Measurements from ENCODE around the gene ATP8A2. TPM values are rescaled to one million over a fixed set of nuclear protein-coding genes. Genes with fewer than 3 reads are reported as not detected.

ATP8A2 gene
- total RNA-seq, 6 donors from 2014 or later = 0.55 to 1.5 (median 0.87) TPM

DNA sequence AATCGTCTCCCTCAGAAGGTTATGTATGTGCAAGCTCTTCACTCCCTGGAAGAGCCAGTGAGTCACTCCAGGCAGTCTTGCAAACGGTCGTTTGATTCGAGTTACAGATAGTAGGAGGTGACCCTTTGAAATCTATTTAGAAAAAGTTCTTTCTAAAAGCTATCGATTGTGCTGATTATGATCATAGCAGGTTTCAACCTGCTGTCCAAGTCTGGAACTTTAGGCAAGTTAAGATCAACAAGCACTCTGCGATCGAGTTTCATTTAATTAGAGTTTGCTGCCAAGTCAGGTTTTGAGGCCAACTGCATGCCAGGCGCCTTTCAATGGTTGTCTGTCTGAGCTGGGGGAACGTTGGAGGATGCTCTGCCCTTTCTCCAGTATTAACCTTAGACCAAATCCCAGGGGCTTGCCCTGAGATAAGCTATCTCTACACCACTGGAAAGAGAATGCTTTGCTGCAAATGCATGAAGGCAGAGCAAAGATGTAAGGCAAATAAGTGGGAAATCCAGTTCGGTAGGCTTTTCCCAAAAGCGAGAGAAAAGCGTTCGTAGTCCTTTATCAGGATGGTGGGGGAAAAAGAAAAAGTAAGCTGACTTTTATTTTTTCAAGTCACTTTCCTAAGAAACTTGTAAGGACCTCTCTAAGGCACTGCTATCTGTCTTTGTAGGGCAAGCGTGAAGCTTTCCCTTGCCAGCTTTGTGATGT, 287.5 kb downstream of the ATP8A2 start:
- Histone ChIP-seq H3K27me3 (no peaks in the 10 kb centered on the region), H3K9me3 (no peaks in the 10 kb centered on the region), H3K4me1 (no peaks in the 10 kb centered on the region), H3K4me3 (no peak overlapping the region), H3K36me3 (no peaks in the 10 kb centered on the region), H3K27ac (no peak overlapping the region)
- TF ChIP-seq POLR2AphosphoS5 (IDR thresholded peaks at IDR 0.05) = no peak
- TF ChIP-seq, protein P1, sequence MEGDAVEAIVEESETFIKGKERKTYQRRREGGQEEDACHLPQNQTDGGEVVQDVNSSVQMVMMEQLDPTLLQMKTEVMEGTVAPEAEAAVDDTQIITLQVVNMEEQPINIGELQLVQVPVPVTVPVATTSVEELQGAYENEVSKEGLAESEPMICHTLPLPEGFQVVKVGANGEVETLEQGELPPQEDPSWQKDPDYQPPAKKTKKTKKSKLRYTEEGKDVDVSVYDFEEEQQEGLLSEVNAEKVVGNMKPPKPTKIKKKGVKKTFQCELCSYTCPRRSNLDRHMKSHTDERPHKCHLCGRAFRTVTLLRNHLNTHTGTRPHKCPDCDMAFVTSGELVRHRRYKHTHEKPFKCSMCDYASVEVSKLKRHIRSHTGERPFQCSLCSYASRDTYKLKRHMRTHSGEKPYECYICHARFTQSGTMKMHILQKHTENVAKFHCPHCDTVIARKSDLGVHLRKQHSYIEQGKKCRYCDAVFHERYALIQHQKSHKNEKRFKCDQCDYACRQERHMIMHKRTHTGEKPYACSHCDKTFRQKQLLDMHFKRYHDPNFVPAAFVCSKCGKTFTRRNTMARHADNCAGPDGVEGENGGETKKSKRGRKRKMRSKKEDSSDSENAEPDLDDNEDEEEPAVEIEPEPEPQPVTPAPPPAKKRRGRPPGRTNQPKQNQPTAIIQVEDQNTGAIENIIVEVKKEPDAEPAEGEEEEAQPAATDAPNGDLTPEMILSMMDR (IDR thresholded peaks at IDR 0.05) = no peak
- no peak for TF ChIP-seq POLR2A (IDR thresholded peaks at IDR 0.05)
- no peak for TF ChIP-seq EP300 (IDR thresholded peaks at IDR 0.05)
- DNase-seq (no peak), ATAC-seq (ENCODE audit: low FRiP score in 2 of 2) (no peak)
- 51 to 54% methylated on average over 14 of the region's 14 CpGs for WGBS, 2 donors

DNA sequence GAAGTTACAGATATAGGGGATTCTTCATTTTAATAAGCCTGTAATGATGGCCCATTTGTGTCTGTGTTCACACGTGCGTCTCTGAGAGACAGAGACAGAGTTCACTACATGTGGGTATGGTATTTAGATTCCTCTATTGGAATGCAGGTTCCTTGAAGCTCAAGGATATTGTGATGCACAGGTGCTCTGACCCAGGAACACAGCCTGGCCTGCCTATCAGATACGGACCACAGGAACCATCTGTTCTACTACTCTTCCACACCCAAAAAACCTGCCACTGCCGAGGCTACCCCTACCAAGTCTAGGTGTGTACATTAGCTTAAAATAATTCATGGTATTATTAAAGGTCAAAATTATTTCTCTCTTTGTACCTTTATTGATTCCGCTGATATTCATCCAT, 289.2 kb downstream of the ATP8A2 start:
- Histone ChIP-seq H3K27me3 (no peaks in the 10 kb centered on the region), H3K4me1 (no peaks in the 10 kb centered on the region), H3K9me3 (no peaks in the 10 kb centered on the region), H3K36me3 (no peaks in the 10 kb centered on the region), H3K4me3 (no peak overlapping the region), H3K27ac (no peak overlapping the region)
- WGBS, 2 donors = 83 to 86% methylated on average over 5 of the region's 5 CpGs
- TF ChIP-seq EP300 (IDR thresholded peaks at IDR 0.05) (no peak), POLR2AphosphoS5 (IDR thresholded peaks at IDR 0.05) (no peak), POLR2A (IDR thresholded peaks at IDR 0.05) (no peak)
- TF ChIP-seq, protein P1 (IDR thresholded peaks at IDR 0.05) = no peak
- ATAC-seq (ENCODE audit: low FRiP score in 2 of 2) (no peak), DNase-seq (no peak)

DNA sequence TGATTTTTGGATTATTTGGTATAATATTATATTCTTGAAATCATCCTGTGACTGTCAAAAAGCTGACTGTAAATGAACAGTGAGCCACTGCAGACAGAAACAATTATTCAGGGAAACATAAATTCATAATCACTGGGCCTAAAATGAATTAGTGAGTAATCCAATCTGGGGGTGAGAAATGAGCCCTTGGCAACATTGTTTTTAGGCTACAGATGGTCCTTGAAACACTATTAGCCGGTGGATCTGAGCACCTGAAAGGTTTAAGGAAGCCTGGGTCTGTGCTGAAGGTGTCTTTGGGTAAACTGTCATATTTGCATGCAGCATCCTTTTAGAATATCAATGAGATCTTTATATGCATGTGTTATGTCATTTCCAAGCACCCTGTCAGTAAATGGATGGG, 290.7 kb downstream of the ATP8A2 start:
- no peaks in the 10 kb centered on the region for H3K27me3 ChIP-seq
- H3K4me3 ChIP-seq = no peak overlapping the region
- DNase-seq (no peak), ATAC-seq (ENCODE audit: low FRiP score in 2 of 2) (no peak)
- no peaks in the 10 kb centered on the region for H3K9me3 ChIP-seq
- H3K4me1 ChIP-seq = no peaks in the 10 kb centered on the region
- H3K36me3 ChIP-seq = no peaks in the 10 kb centered on the region
- 75 to 89% methylated on average over 1 of the region's 1 CpG for WGBS, 2 donors
- H3K27ac ChIP-seq = no peak overlapping the region
- TF ChIP-seq POLR2A (IDR thresholded peaks at IDR 0.05) = no peak

DNA sequence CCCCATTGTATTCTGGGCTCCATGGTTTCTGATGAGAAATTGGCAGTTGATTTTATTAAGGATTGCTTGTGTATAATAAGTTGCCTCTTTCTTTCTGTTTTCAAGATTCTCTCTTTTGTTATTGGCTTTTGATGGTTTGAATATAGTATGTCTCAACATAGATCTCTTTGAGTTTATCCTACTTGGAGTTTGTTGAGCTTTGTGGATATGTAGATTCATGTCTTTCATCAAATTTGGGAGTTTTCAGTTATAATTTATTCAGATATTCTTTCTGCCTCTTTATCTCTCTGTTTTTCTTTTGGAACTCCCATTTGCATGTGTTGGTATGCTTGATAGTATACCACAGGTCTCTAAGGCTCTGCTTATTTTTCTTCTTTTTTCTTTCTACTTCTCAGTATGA, 296.6 kb downstream of the ATP8A2 start:
- H3K27me3 ChIP-seq = no peaks in the 10 kb centered on the region
- no peak for TF ChIP-seq POLR2A (IDR thresholded peaks at IDR 0.05)
- TF ChIP-seq POLR2AphosphoS5 (IDR thresholded peaks at IDR 0.05) = no peak
- peaks cover 0 to 6% (median 2%) of the 10 kb centered on the region in 4 donors for H3K9me3 ChIP-seq
- ATAC-seq (ENCODE audit: low FRiP score in 2 of 2) = no peak
- no peak for DNase-seq
- H3K4me3 ChIP-seq = no peak overlapping the region
- H3K4me1 ChIP-seq = no peaks in the 10 kb centered on the region
- H3K36me3 ChIP-seq = no peaks in the 10 kb centered on the region
- H3K27ac ChIP-seq = no peak overlapping the region

DNA sequence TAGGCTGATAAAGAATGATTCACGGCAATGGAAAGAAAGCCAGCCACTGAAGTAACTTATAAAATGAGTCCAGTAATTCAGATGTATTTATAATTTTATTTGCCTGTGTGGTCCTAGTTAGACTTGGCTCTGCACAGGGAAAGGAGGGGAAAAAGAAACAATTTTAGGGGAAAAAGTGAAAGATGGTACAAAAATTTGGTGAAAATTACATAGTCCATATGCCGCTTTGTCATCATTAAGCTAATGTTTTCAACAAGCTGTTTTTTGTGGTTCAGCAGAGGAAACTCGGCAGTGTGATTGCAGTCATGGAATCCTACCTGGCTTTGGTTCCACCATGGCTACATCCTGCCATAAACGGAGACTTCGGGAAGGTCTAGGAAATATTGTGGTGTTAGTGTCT, 301.9 kb downstream of the ATP8A2 start:
- ATAC-seq (ENCODE audit: low FRiP score in 2 of 2) = no peak
- DNase-seq = no peak

More for the DNA sequence above, 301.9 kb downstream of the ATP8A2 start:
- Histone ChIP-seq H3K27ac (no peak overlapping the region), H3K4me3 (no peak overlapping the region), H3K36me3 (no peaks in the 10 kb centered on the region), H3K4me1 (no peaks in the 10 kb centered on the region), H3K9me3 (peaks cover 0 to 6% (median 0%) of the 10 kb centered on the region in 4 donors), H3K27me3 (no peaks in the 10 kb centered on the region)
- TF ChIP-seq, protein P1 (IDR thresholded peaks at IDR 0.05) = no peak
- no peak for TF ChIP-seq POLR2AphosphoS5 (IDR thresholded peaks at IDR 0.05)
- no peak for TF ChIP-seq EP300 (IDR thresholded peaks at IDR 0.05)
- 89 to 90% methylated on average over 5 of the region's 5 CpGs for WGBS, 2 donors

Measured in upper lobe of left lung (tissue), 6 donors.